ENCODE measurements around the gene ABCG1. TPM values are rescaled to one million over a fixed set of nuclear protein-coding genes. Genes with fewer than 3 reads are reported as not detected.

Gene ABCG1
- polyA plus RNA-seq, 1 donor, result 10.2 TPM

GRCh38 chr21:42251654-42252324 is 32.8 kb downstream of the ABCG1 start:
- no peak for DNase-seq

GRCh38 chr21:42252325-42252654 is 33.4 kb downstream of the ABCG1 start:
- DNase-seq, result no peak

GRCh38 chr21:42252778-42253340 is 33.9 kb downstream of the ABCG1 start:
- no peak for DNase-seq

GRCh38 chr21:42253466-42253865 is 34.5 kb downstream of the ABCG1 start:
- no peak for DNase-seq

- DNase-seq, result no peak
Observed at GRCh38 chr21:42254083-42254482, 35.1 kb downstream of the ABCG1 start.

- no peak for DNase-seq
Observed at GRCh38 chr21:42254651-42255601, 36.0 kb downstream of the ABCG1 start.

- no peak for DNase-seq
Observed at GRCh38 chr21:42255825-42256224, 36.9 kb downstream of the ABCG1 start.

- no peak for DNase-seq
Observed at GRCh38 chr21:42256316-42256715, 37.4 kb downstream of the ABCG1 start.

- no peak for DNase-seq
Observed at GRCh38 chr21:42257091-42257765, 38.3 kb downstream of the ABCG1 start.

GRCh38 chr21:42258150-42258884 is 39.4 kb downstream of the ABCG1 start:
- no peak for DNase-seq

GRCh38 chr21:42258885-42259407 is 40.0 kb downstream of the ABCG1 start:
- no peak for DNase-seq

GRCh38 chr21:42260121-42260520 is 41.2 kb downstream of the ABCG1 start:
- DNase-seq, result no peak

GRCh38 chr21:42261829-42262200 is 42.9 kb downstream of the ABCG1 start:
- DNase-seq, result no peak

GRCh38 chr21:42262831-42263231 is 43.9 kb downstream of the ABCG1 start:
- no peak for DNase-seq

- peak; percentile 31 for DNase-seq
Observed at GRCh38 chr21:42263591-42264131, 44.7 kb downstream of the ABCG1 start.

GRCh38 chr21:42264245-42265195 is 45.6 kb downstream of the ABCG1 start:
- no peak for DNase-seq

- DNase-seq, result no peak
Observed at GRCh38 chr21:42265231-42265812, 46.4 kb downstream of the ABCG1 start.

GRCh38 chr21:42266971-42267556 is 48.1 kb downstream of the ABCG1 start:
- no peak for DNase-seq

GRCh38 chr21:42269386-42269785 is 50.4 kb downstream of the ABCG1 start:
- no peak for DNase-seq
